H1 (cell line): Measurements from ENCODE around the gene ARAP2. TPM values are rescaled to one million over a fixed set of nuclear protein-coding genes. Genes with fewer than 3 reads are reported as not detected.

ENCODE experiments used
- ATF2 ChIP-seq: IDR thresholded peaks from 2 replicates; pipeline ENCODE4 v1.6.1; 2012; ENCODE audit warnings: low read length, inconsistent platforms
- CBX5 ChIP-seq: fragments of 300-800, 300-1000 bp; sonication (generic); IDR thresholded peaks from 2 replicates; pipeline ENCODE4 v1.7.1; 2016; ENCODE audit warnings: antibody characterized with exemption, low read length, low read depth
- CTCF ChIP-seq, 3 experiments: IDR thresholded peaks; 1 replicate in 2 of 3; 2 replicates in 1 of 3; pipeline versions ENCODE4 v1.5.1 to v1.6.1; 2011; ENCODE audit warnings: low read length in 3 of 3, mild to moderate bottlenecking in 3 of 3, inconsistent platforms in 2 of 3, low read depth in 1 of 3, moderate library complexity in 1 of 3; ENCODE audit not compliant: insufficient read depth in 1 of 3; ENCODE audit errors: control extremely low read depth in 1 of 3
- KDM4A ChIP-seq: IDR thresholded peaks from one replicate; pipeline ENCODE4 v1.7.1; 2012; ENCODE audit warnings: low read depth, mild to moderate bottlenecking, moderate library complexity, low read length, inconsistent platforms; ENCODE audit not compliant: severe bottlenecking
- SIRT6 ChIP-seq: IDR thresholded peaks from one replicate; pipeline ENCODE4 v1.7.1; 2012; ENCODE audit warnings: low read length, inconsistent platforms
- SP2 ChIP-seq: IDR thresholded peaks from 2 replicates; pipeline ENCODE4 v1.6.1; 2012; ENCODE audit warnings: mild to moderate bottlenecking, low read length, inconsistent platforms
- TBP ChIP-seq: IDR thresholded peaks from 2 replicates; pipeline ENCODE4 v1.6.1; 2011; ENCODE audit warnings: low read depth, low read length, improper control_type of control experiment
- polyA plus RNA-seq, 7 experiments: library from polyadenylated mRNA; depleted of rRNA in 3 of 7; stranded (reverse) in 5 of 7; unstranded in 2 of 7; fragments of >200 nt in 5 of 7; fragments of 200-250 nt in 2 of 7; gene quantifications; 1 replicate in 5 of 7; 2 replicates in 1 of 7; 4 replicates in 1 of 7; pipeline versions ENCODE4 v1.2.1 to v1.2.3, GENCODE V29; 2011 to 2013; ENCODE audit warnings: missing spikeins in 2 of 7, mixed read lengths in 2 of 7
- total RNA-seq: library from RNA; stranded (reverse); fragmentation: NEBNext Ultra II Directional; extraction: Animal tissue kit (Norgen Biotek cat#: 25700); gene quantifications from 2 replicates; pipeline ENCODE4 v1.2.1, GENCODE V29; 2021

Gene ARAP2
- total and polyA plus RNA-seq, 2 of the 8 experiments (the other 6 are each of a cell fraction or from before 2014, with no cell fraction given), result 0.15 to 2.3 TPM

GRCh38 chr4:36274158-36274557, 29.8 kb upstream of the ARAP2 start (continued):
- no peak for TF ChIP-seq CTCF (IDR thresholded peaks at IDR 0.05; ENCODE audit: control extremely low read depth in 1 of 3, insufficient read depth in 1 of 3, low read depth in 1 of 3, low read length in 3 of 3)
- TF ChIP-seq ATF2, result no peak
- no peak for TF ChIP-seq CBX5
- no peak for TF ChIP-seq SIRT6
- TF ChIP-seq TBP, result no peak
- no peak for TF ChIP-seq SP2
- no peak for TF ChIP-seq KDM4A
